ENCODE data around the gene BCR.
"Not testable (repeated sequence)": the region's sequence is repeated elsewhere in the genome, so short reads cannot be mapped to it uniquely, and the experiment has no call there.

The BCR gene

DNA sequence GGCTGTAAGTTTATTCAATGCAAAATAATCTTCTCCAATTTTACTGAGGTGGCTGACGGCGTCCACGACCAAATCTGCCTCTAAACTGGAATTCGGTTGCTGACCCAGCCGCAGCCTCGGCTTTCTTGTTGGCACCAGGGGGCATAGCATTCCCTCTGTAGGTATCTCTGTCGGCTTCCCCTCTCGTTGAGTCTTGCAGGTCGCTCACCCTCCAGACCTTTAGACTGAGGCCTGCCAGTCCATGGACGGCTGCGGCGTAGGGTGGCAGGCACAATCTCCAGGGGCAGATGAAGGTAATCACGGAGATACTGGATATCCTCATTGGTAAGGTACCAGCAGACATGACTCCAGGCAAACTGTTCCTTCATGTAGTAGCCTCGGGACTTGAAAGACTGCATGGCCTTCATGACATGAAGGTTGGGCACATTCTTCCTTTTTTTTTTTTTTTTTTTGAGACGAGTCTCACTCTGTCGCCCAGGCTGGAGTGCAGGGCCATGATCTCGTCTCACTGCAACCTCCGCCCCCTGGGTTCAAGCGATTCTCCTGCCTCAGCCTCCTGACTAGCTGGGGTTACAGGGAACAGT lies 142.3 kb downstream of the BCR start:
- not testable (repeated sequence) for DNase-seq (ENCODE audit: low read depth)

DNA sequence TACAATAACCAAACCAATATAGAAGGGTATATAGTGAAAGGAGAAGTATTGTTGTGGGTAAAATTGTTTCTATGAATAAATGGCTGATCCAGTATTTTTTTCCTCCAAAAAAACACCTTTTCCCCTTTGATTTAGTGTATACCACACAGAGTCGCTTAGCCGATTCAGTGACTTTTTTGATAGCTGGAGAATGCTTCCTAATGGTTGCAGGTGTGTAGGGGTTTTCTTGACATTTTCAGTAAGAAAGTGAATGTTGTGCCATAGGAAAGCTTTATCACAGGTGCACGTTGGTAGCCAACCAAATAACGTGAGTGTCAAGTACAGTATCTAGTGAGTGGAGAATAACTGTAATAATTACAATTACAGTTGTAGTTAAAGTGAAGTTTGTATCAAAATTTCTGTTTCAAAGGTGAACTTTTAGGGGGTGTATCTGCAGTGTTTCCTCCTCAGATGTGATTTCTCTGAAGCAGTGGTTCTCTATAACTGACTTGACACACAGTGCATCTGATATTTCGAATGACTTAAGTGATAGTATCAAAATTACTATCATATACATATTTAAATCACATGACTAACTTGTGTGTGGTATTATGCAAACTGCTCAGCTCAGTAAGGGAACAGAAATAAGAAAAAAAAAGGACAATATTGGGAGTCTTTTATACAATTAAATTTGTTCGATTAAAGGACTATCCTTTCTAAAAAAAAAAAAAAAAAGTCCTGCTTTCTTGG lies 143.8 kb downstream of the BCR start:
- DNase-seq (ENCODE audit: low read depth), result not testable (repeated sequence)

DNA sequence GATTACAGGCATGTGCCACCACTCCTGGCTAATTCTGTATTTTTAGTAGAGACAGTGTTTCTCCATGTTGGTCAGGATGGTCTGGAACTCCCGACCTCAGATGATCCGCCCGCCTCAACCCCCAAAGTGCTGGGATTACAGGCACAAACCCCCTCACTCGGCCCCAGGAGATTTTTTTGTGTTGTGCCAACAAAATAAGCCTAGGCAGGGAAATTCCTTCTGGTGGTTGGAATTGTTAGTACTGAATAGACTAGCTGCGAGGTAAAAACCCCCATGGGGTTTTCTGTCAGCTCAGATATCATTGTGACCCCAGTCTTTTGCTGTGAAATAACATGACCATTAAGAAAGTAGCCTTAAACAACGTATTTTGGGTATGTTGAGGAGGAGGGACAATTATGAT lies 144.9 kb downstream of the BCR start:
- DNase-seq (ENCODE audit: low read depth), result no peak

DNA sequence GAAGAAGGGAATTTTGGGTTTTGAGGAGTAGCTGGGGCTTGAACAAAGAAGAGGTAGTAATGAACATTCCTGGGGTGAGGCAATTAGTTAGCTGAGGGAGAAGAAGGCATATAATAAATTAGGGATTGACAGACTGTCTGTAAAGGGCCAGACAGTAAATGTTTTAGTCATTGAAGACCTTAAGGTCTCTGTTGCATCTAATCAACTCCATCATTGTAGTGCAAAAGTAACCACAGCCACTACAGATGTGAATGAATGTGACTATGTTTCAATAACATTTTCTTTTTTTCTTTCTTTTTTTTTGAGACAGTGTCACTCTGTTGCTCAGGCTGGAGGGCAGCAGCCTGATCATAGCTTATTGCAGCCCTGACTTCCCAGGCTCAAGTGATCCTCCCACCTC lies 153.5 kb downstream of the BCR start:
- DNase-seq (ENCODE audit: low read depth), result not testable (repeated sequence)

DNA sequence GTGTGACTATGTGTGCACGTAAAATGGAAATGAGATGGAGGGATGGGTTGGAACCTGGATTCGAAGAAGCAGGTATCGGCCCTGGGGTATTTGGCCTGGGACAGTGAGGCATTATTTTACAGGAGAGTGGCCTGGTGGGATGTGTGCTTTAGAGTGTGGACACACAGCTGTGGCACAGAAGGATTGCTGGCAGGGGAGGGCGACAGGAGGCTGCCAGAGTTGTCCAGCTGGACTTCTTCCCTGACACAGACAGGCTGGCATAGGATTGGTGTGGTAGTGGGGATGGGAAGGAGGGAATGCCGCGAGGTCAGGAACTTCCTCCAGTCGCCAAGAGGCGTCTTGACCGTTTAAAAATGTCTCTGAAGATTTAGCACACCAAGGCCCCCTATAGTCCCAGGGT lies 157.4 kb downstream of the BCR start:
- not testable (repeated sequence) for DNase-seq (ENCODE audit: low read depth)

DNA sequence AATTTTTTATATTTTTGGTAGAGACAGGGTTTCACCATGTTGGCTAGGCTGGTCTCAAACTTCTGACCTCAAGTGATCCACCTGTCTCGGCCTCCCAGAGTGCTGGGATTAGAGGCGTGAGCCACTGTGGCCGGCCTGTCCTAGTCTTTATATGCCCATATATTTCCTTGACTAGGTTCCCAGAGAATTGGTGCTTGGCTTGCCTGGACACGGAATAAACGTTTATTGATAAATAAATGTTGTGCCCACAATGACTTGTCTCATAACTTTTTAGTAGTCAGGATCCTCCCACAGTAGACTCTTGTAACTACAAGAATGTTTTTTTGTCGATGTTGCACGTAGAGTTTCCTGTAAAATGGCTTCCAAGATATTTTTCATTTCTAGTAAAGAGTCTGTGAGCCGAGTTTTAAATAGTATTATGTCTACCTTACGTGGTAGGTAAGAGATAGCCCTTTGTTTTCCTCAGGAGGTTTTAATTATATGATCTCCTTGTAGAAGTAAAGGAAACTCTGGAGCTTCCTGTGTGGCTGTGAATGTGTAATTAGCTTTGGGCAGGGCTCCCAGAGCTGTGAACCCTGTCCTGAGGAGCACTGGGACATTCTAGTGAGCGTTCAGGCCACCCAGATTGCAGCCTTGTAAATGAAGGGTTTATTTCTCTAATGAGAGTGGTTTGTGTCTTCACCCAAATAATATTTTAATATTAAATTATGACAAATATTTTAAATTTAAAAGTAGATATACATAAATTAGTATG lies 161.8 kb downstream of the BCR start:
- not testable (repeated sequence) for DNase-seq (ENCODE audit: low read depth)

DNA sequence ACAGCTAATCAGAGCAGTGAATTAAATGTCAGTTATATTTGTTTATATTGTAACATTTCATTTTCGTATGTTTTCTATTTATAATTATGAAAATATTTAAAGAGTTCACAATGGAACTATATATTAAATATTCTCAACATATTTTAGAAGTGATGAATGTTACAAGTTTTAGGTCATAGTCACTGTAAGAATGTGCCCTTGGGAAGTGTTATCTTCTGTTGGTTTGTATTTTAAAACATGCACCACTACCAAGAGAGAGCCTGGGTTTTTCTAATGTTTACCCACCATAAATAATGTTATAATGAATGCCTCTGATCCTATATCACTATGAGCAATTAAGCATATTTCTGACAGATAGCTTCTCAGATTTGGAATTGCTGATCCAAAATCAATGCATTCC lies 171.0 kb downstream of the BCR start:
- peak; percentile 0 for DNase-seq (ENCODE audit: low read depth)

DNA sequence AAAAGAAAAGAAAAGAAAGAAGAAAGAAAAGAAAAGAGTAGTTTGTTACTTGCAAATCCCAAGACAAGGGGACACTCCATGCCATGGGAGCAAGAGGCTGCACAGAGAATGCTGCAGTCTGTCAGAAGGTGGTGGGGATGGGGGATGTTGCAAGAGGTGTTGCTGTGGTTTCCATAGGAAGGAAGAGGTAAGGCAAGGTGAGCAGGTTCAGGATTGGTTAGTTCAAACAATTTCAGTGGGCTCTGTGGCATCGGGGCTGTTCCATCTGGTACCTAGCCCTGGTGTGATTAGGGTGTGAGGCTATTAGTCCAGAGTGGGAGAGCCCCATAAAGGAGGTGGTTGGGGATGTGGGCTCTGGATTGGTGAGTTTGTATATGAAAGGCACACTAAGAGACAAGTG lies 172.7 kb downstream of the BCR start:
- DNase-seq (ENCODE audit: low read depth), result no peak

DNA sequence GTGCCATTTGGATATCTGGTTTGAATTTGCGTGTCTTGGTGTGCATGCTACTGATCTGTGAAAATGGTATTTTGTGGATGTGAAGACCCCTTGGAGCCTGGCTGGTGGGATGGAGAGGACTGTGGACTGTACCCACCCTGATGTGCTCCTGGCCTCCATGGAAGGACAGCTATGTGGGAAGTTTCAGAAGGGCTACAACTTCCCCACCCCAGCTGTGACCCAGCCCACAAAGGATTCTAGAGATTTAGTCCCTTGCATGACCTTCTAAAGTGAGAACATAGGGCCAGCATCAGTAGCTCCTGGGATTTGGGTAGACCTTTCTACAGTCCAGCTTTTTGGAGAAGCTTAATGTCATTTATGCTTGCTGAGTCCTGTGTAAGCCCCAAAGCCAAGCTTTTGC lies 173.4 kb downstream of the BCR start:
- DNase-seq (ENCODE audit: low read depth), result no peak

DNA sequence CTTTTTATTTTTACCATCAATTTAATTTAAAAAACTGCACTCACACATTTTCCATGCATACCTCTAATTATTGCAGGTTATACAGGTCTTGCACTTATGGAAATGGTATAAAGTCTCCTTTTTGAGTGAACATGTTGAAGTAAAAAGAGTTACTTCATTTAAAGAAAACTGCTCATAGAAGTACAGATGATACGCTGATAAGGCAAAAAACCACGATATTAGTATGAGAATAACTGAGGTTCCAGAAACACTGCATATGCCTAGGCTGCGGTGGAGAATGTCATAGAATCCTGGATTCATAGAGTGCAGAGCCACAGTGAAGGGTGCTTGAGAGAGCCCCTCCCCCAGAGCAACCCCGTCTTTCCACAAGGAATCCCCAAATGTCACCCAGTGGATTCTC lies 175.8 kb downstream of the BCR start:
- DNase-seq (ENCODE audit: low read depth), result no peak

DNA sequence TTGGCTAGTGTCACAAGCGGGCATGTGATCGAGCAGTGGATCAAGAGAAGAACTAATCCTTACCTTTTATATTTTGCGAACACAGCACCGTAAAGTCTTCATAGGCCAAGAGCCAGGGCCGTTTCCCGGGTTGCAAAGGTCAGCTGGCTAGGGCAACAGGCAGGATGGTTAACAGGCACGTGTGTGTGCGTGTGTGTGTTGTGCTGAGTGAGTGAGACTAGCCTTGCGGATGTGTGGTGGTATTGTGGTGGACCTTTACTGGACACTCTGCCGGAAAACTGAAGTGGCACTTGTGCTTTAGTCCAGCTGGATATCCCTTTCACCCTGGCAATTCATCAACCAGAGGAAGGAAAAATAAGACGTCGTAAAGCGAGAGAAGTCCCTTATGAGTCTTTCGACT lies 176.7 kb downstream of the BCR start:
- no peak for DNase-seq (ENCODE audit: low read depth)

DNA sequence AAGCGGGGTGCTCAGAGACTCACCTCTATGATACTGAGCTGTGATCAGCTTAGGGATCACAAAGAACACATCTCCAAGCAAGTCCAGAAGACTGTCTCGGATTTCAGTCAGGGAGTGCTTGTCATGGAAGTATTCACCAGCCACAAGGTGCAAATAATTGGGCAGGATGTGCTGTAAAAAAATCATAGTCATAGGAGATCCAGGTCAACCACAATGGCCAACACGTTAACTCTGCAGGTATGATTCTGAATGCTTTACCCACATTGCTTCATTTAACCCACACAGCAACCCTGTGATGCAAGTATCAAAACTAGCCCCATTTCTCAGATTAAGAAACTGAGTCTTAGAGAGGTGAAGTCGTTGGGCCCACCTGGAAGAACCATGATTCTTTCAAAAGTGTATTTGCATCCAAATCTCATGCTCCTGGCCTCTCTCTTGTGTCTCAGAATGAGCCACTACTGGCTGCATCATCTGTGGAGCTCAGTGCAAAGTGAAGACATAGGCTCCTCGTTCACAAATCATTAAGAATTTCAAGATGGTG lies 179.3 kb downstream of the BCR start:
- no peak for DNase-seq (ENCODE audit: low read depth)

DNA sequence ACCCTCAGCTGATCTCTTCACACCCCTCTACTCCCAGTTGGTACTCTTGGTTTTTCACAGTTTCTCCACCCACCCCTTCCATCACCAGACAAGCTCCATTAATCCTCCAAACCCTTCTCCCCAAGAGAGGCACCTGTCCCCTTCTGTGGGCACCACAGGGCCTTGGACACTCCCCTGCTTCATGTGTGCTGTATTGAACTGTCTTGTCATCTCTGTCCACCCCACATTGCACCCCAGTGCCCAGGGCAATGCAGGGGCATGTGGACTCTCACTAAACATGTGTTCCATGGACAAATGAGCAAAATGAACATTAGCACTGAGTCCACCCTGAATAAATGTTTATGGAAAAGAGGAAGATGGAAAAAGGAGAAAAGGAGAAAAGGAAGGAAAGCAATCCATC lies 181.4 kb downstream of the BCR start:
- no peak for DNase-seq (ENCODE audit: low read depth)

DNA sequence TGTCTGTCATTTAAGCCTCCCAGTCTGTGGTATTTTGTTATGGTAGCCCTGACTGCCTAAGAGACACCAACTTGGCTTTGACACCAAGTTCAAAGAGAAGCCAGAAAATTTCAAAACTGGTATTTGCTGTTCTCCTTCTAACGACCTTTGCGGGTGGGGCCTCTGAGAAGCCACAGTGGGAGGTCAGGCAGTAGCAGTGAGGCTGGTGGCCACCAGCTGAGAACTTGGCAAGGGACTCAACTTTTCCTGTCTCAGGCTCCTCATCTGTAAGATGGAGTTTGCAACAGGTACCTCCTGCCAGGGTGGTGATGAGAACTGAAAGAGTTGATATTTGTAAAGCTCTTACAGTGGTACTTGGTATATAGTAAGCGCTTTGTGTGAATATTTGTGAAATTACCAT lies 183.4 kb downstream of the BCR start:
- no peak for DNase-seq (ENCODE audit: low read depth)

DNA sequence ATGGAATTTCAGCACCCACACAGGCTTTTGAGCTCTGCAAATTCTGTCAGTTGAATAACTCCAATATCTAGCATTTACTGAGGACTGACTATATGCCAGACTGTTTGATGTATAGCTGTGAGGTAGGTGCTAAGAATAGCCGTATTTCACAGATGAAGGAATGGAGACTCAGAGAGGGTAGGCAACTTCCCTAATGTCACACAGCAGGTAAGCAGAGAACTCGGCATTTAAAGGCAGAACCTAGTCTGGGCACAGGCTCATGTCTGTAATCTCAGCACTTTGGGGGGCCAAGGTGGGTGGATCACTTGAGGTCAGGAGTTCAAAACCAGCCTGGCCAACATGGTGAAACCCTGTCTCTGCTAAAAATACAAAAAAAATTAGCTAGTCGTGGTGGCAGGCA lies 184.1 kb downstream of the BCR start:
- DNase-seq (ENCODE audit: low read depth), result no peak

DNA sequence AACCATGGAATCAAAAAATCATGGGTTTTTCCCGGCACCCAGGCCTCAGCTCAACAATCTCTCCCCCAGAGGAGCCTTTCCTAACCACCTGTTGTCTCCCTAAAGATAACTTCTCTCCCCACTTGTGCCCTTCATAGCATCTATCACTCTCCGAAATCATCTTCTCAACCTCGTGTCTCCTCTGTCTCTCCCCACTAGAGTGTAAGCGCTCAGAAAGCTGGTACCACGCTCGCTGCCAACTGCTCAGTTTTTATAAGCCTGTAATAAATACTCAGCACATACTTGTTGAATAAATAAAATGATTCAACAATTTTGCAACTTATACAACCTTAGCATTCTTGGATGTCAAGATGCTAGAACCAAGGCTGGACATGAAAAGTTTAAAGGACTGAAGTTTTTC lies 185.2 kb downstream of the BCR start:
- no peak for DNase-seq (ENCODE audit: low read depth)

DNA sequence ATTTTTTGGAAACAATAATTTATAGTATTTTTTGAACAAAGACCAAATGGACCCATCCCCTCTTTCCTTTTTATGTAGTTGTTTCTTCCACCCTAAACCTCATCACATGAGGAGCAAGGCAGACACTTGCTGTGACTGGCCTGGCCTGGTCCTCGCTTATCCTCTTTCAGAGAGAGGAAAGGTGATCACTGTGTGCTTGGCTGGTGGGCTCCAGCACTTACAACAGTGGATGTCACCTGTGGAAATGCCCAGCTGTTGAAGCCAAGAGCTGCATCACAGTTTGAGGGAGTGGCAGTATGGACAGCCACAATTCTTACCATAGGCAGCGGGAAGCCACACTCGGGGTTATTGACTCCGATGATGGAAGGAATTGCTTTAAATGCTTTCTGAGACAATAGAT lies 185.7 kb downstream of the BCR start:
- DNase-seq (ENCODE audit: low read depth), result no peak

DNA sequence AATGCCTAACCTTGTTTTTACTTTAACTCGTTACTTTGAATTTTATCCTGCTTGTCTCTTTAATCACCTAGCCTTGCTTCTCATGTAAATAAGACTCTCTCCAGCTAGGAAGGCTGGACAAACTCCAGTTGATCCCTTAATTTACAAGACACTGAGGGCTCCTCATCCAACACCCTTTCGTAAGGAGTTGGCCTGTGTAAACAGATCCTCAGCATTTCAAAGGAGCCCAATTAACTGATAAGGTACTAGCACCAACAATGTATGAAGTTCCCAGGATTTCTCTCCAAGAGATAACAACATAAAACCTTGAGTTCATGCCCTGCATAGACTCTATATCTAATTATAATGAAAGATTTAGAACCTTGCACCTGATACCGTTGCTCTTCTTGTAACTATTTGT lies 186.9 kb downstream of the BCR start:
- DNase-seq (ENCODE audit: low read depth), result not testable (repeated sequence)
